Testis (tissue), 2 donors: ENCODE data around the gene ALG13.

ENCODE experiments used
- CTCF ChIP-seq, 3 experiments: fragments of 450-650 bp in 2 of 3; fragments of 200-600 bp in 1 of 3; sonication (generic) in 1 of 3; IDR thresholded peaks; one replicate each; pipeline ENCODE4 v1.5.1; 2016 to 2019; ENCODE audit warnings: antibody characterized with exemption in 3 of 3, mild to moderate bottlenecking in 2 of 3, moderate library complexity in 1 of 3
- POLR2A ChIP-seq: fragments of 450-650 bp; IDR thresholded peaks from one replicate; pipeline ENCODE4 v1.6.1; 2017; ENCODE audit warnings: antibody characterized with exemption, mild to moderate bottlenecking, moderate library complexity

- TF ChIP-seq CTCF (IDR thresholded peaks at IDR 0.05) (no peak), POLR2A (no peak)
Measured at GRCh38 chrX:111761578-111762135, 80.7 kb downstream of the ALG13 start.
